ENCODE measurements around the gene ALDH3B2.
"Not testable (repeated sequence)": the region's sequence is repeated elsewhere in the genome, so short reads cannot be mapped to it uniquely, and the experiment has no call there.

ALDH3B2 gene

GRCh38 chr11:67627812-67628624 is 46.4 kb downstream of the ALDH3B2 start:
- no peak for FAIRE-seq

- no peak for FAIRE-seq
Measured at GRCh38 chr11:67627441-67627811, 47.0 kb downstream of the ALDH3B2 start.

GRCh38 chr11:67626970-67627369 is 47.5 kb downstream of the ALDH3B2 start:
- FAIRE-seq = no peak

- FAIRE-seq = not testable (repeated sequence)
Measured at GRCh38 chr11:67626131-67626833, 48.1 kb downstream of the ALDH3B2 start.

- not testable (repeated sequence) for FAIRE-seq
Measured at GRCh38 chr11:67623795-67624194, 50.6 kb downstream of the ALDH3B2 start.

- not testable (repeated sequence) for FAIRE-seq
Measured at GRCh38 chr11:67622905-67623304, 51.5 kb downstream of the ALDH3B2 start.

- FAIRE-seq = not testable (repeated sequence)
Measured at GRCh38 chr11:67621928-67622327, 52.5 kb downstream of the ALDH3B2 start.

GRCh38 chr11:67620621-67621020 is 53.8 kb downstream of the ALDH3B2 start:
- not testable (repeated sequence) for FAIRE-seq

- FAIRE-seq = not testable (repeated sequence)
Measured at GRCh38 chr11:67619683-67620618, 54.5 kb downstream of the ALDH3B2 start.

GRCh38 chr11:67618901-67619659 is 55.3 kb downstream of the ALDH3B2 start:
- FAIRE-seq = not testable (repeated sequence)

- FAIRE-seq = no peak
Measured at GRCh38 chr11:67617243-67617953, 57.0 kb downstream of the ALDH3B2 start.

GRCh38 chr11:67616431-67617242 is 57.8 kb downstream of the ALDH3B2 start:
- FAIRE-seq = no peak

- no peak for FAIRE-seq
Measured at GRCh38 chr11:67615728-67616430, 58.5 kb downstream of the ALDH3B2 start.

- FAIRE-seq = no peak
Measured at GRCh38 chr11:67614730-67615714, 59.4 kb downstream of the ALDH3B2 start.

- no peak for FAIRE-seq
Measured at GRCh38 chr11:67613960-67614715, 60.3 kb downstream of the ALDH3B2 start.

- no peak for FAIRE-seq
Measured at GRCh38 chr11:67613313-67613959, 61.0 kb downstream of the ALDH3B2 start.

GRCh38 chr11:67612751-67613150 is 61.7 kb downstream of the ALDH3B2 start:
- FAIRE-seq = no peak

All from islet of Langerhans (tissue), 1 donor.